HepG2 (cell line): ENCODE measurements around the gene FAM90A1.
"Not testable (repeated sequence)": the region's sequence is repeated elsewhere in the genome, so short reads cannot be mapped to it uniquely, and the experiment has no call there.

Source experiments
- MYC ChIP-seq: sonication (generic); formaldehyde crosslinking; IDR thresholded peaks from 2 replicates; pipeline ENCODE4 v1.9.0; 2021; ENCODE audit warnings: missing genetic modification reagents, borderline replicate concordance
- POLR2AphosphoS5 ChIP-seq: IDR thresholded peaks from 2 replicates; pipeline ENCODE4 v1.6.1; 2012; ENCODE audit warnings: low read depth, low read length

GRCh38 chr12:8235316-8236157 is 8.1 kb upstream of the FAM90A1 start:
- TF ChIP-seq POLR2AphosphoS5; MYC (CRISPR knock-in tag): not testable (repeated sequence)
